GM12878 (cell line): ENCODE data around the gene RETREG2. TPM values are rescaled to one million over a fixed set of nuclear protein-coding genes. Genes with fewer than 3 reads are reported as not detected.
A peak's percentile ranks its signal among the peaks of the same experiment; 100 is the strongest.

Source experiments
- ASH2L ChIP-seq: fragments of 300-600, 200-600 bp; sonication (generic); IDR thresholded peaks from 2 replicates; pipeline ENCODE4 v1.6.1; 2017; ENCODE audit warnings: low read depth, mild to moderate bottlenecking, borderline replicate concordance
- BMI1 ChIP-seq: fragments of 450-650 bp; IDR thresholded peaks from 2 replicates; pipeline ENCODE4 v1.6.1; 2016; ENCODE audit warnings: mild to moderate bottlenecking, moderate library complexity, borderline replicate concordance
- CEBPB ChIP-seq, 2 experiments: fragments of 150-350 bp in 1 of 2; IDR thresholded peaks; 2 replicates each; pipeline ENCODE4 v1.6.1; 2012 to 2014; ENCODE audit warnings: low read depth in 2 of 2, low read length in 2 of 2, borderline replicate concordance in 1 of 2, inconsistent platforms in 1 of 2
- CHD2 ChIP-seq: IDR thresholded peaks from 2 replicates; pipeline ENCODE4 v1.6.1; 2011; ENCODE audit warnings: low read depth, low read length, improper control_type of control experiment, borderline replicate concordance
- CREB1 ChIP-seq: IDR thresholded peaks from 2 replicates; pipeline ENCODE4 v1.6.1; 2012; ENCODE audit warnings: low read depth, mild to moderate bottlenecking, inconsistent platforms
- ETV6 ChIP-seq, 2 experiments: fragments of 450-650 bp in 1 of 2; IDR thresholded peaks in 1 of 2; conservative IDR thresholded peaks in 1 of 2; 2 replicates each; pipeline ENCODE4 v1.6.1; 2014; ENCODE audit warnings: antibody characterized with exemption in 1 of 2, borderline replicate concordance in 1 of 2, low read depth in 1 of 2, mild to moderate bottlenecking in 1 of 2, moderate library complexity in 1 of 2
- GABPA ChIP-seq: IDR thresholded peaks from 2 replicates; pipeline ENCODE4 v1.6.1; 2014; ENCODE audit warnings: antibody characterized with exemption, low read depth, mild to moderate bottlenecking, inconsistent platforms
- HDAC6 ChIP-seq: fragments of 200-600 bp; sonication (generic); IDR thresholded peaks from one replicate; pipeline ENCODE4 v1.8.0; 2017; ENCODE audit warnings: antibody characterized with exemption; ENCODE audit not compliant: unreplicated experiment
- JUNB ChIP-seq: IDR thresholded peaks from 2 replicates; pipeline ENCODE4 v1.6.1; 2016; ENCODE audit warnings: antibody characterized with exemption, mild to moderate bottlenecking
- JUND ChIP-seq: IDR thresholded peaks from 2 replicates; pipeline ENCODE4 v1.6.1; 2012; ENCODE audit warnings: low read depth, mild to moderate bottlenecking, low read length, improper control_type of control experiment, moderate library complexity
- MEF2A ChIP-seq: IDR thresholded peaks from 2 replicates; pipeline ENCODE4 v1.6.1; 2011; ENCODE audit warnings: low read depth, mild to moderate bottlenecking, low read length, moderate library complexity; ENCODE audit not compliant: insufficient read depth
- MTA2 ChIP-seq: fragments of 450-650 bp; IDR thresholded peaks from 2 replicates; pipeline ENCODE4 v1.6.1; 2016; ENCODE audit warnings: low read depth, mild to moderate bottlenecking, moderate library complexity
- MXI1 ChIP-seq: fragments of 150-350 bp; IDR thresholded peaks from 2 replicates; pipeline ENCODE4 v1.6.1; 2011; ENCODE audit warnings: low read depth, mild to moderate bottlenecking, inconsistent platforms, low read length, improper control_type of control experiment
- PAX5 ChIP-seq: IDR thresholded peaks from 2 replicates; pipeline ENCODE4 v1.6.1; 2011; ENCODE audit warnings: low read depth, low read length, borderline replicate concordance
- PML ChIP-seq: IDR thresholded peaks from 2 replicates; pipeline ENCODE4 v1.6.1; 2012; ENCODE audit warnings: low read length, inconsistent platforms
- RFX5 ChIP-seq: IDR thresholded peaks from 2 replicates; pipeline ENCODE4 v1.6.1; 2011; ENCODE audit warnings: low read depth, low read length, improper control_type of control experiment
- SMAD5 ChIP-seq: IDR thresholded peaks from 2 replicates; pipeline ENCODE4 v1.6.1; 2016; ENCODE audit warnings: antibody characterized with exemption, low read depth
- SMC3 ChIP-seq: IDR thresholded peaks from 2 replicates; pipeline ENCODE4 v1.6.1; 2011; ENCODE audit warnings: low read length, improper control_type of control experiment, borderline replicate concordance
- STAT1 ChIP-seq: fragments of 450-650 bp; conservative IDR thresholded peaks from 2 replicates; pipeline ENCODE4 v1.6.1; 2014; ENCODE audit warnings: antibody characterized with exemption, mild to moderate bottlenecking
- TAF1 ChIP-seq: IDR thresholded peaks from 2 replicates; pipeline ENCODE4 v1.6.1; 2011; ENCODE audit warnings: mild to moderate bottlenecking, low read depth, low read length, borderline replicate concordance
- TBL1XR1 ChIP-seq: IDR thresholded peaks from 2 replicates; pipeline ENCODE4 v1.6.1; 2012; ENCODE audit warnings: low read depth, low read length, improper control_type of control experiment
- TCF7 ChIP-seq: IDR thresholded peaks from 2 replicates; pipeline ENCODE4 v1.6.1; 2014; ENCODE audit warnings: antibody characterized with exemption, borderline replicate concordance
- polyA plus RNA-seq, 11 experiments: library from polyadenylated mRNA; depleted of rRNA in 4 of 11; unstranded in 6 of 11; stranded (reverse) in 5 of 11; fragments of >200 nt; fragmentation: Nextera tagmentation in 4 of 11; fragmentation: Illumina TruSeq in 1 of 11; extraction: Ambion mirVana in 4 of 11; extraction: Trizol in 1 of 11; gene quantifications; 1 replicate in 1 of 11; 2 replicates in 10 of 11; pipeline versions ENCODE4 v1.2.1 to v1.2.3, GENCODE V29; 2011 to 2016; ENCODE audit warnings: inconsistent platforms in 2 of 11, missing spikeins in 2 of 11, low read depth in 1 of 11
- total RNA-seq, 4 experiments: library from RNA; depleted of rRNA in 3 of 4; stranded (reverse); fragments of >200 nt in 3 of 4; fragmentation: Illumina TruSeq in 1 of 4; extraction: Trizol in 1 of 4; gene quantifications; 2 replicates each; pipeline versions ENCODE4 v1.2.1 to v1.2.3, GENCODE V29; 2013 to 2021
- TF ChIP-seq, protein P1 (sequence below): IDR thresholded peaks from 2 replicates; pipeline ENCODE4 v1.6.1; 2011; ENCODE audit warnings: low read depth, low read length, improper control_type of control experiment, borderline replicate concordance
- TF ChIP-seq, protein P2 (sequence below): IDR thresholded peaks from 2 replicates; pipeline ENCODE4 v1.6.1; 2011; ENCODE audit warnings: borderline replicate concordance, low read depth, mild to moderate bottlenecking, moderate library complexity, mixed read lengths, low read length; ENCODE audit not compliant: insufficient read depth; ENCODE audit errors: extremely low read length
- TF ChIP-seq, protein P3 (sequence below): IDR thresholded peaks from 2 replicates; pipeline ENCODE4 v1.6.1; 2012; ENCODE audit warnings: low read depth, low read length, improper control_type of control experiment
- TF ChIP-seq, protein P4 (sequence below): fragments of 450-650 bp; IDR thresholded peaks from 2 replicates; pipeline ENCODE4 v1.6.1; 2017; ENCODE audit warnings: mild to moderate bottlenecking

The RETREG2 gene
- total and polyA plus RNA-seq, 10 of the 15 experiments (the other 5 are each of a cell fraction or from before 2014, with no cell fraction given), result 10.1 to 72.0 (median 28.3) TPM

DNA sequence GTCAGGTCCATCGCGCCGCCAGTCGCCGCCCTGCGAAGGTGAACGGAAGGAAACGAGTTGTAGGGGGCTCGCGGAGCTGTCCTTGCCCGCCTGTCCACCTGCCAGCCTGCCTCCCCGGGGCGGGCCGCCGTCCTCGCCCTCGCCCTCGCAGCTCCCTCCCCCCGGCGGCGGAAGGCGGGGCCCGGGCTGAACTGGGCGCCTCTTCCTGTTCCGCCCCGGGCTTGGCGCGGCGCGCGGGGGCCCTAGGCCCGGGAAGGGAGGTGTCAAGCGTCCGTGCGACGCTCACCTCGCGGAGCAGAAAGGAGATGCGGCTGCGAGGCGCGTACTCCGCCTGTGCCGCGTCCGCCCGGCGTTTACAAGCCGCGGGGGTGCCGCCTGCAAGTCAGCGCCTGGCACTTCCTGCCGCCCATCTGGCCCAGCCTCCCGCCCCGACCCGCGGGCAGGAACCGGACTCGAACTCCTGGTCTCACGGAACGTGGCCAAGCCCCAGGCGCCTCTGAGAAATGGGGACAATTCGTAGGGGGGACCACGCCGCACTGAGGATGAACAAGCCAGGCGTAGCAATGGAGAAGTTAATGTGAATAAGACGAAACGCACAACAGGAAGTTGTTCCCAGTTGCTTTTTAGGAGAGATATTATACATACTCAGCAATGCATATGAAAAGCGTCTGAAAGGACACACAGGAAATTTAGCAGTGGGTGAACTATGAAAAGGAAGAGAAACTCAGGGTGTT lies 1.1 kb upstream of the RETREG2 start, which contains the start of gene CNPPD1 (continued):
- TF ChIP-seq CEBPB (IDR thresholded peaks at IDR 0.05; ENCODE audit: borderline replicate concordance in 1 of 2, low read depth in 2 of 2, low read length in 2 of 2) (no peak), BMI1 (no peak), JUND (no peak), GABPA (peak; percentile 69), TCF7 (no peak), TAF1 (peak; percentile 81), MXI1 (peak; percentile 63), JUNB (no peak), STAT1 (no peak), MEF2A (no peak), SMAD5 (peak; percentile 85; the same call in 1 of the 2 replicates), ETV6 (conservative IDR thresholded peaks at IDR 0.05 in 1 of 2, IDR thresholded peaks at IDR 0.05 in 1 of 2; ENCODE audit: borderline replicate concordance in 1 of 2, low read depth in 1 of 2) (peak in 1 of 2 experiments; percentile 18; a peak in 1 of 4 replicates), HDAC6 (no peak), TBL1XR1 (no peak), PML (0 out of 2 replicates have a peak, but pooled peaks have one; percentile 43), RFX5 (no peak), SMC3 (no peak), ASH2L (no peak), PAX5 (0 out of 2 replicates have a peak, but pooled peaks have one; percentile 7), CHD2 (0 out of 2 replicates have a peak, but pooled peaks have one; percentile 36), MTA2 (no peak), CREB1 (peak; percentile 58; the same call in 1 of the 2 replicates)
- TF ChIP-seq, protein P1, sequence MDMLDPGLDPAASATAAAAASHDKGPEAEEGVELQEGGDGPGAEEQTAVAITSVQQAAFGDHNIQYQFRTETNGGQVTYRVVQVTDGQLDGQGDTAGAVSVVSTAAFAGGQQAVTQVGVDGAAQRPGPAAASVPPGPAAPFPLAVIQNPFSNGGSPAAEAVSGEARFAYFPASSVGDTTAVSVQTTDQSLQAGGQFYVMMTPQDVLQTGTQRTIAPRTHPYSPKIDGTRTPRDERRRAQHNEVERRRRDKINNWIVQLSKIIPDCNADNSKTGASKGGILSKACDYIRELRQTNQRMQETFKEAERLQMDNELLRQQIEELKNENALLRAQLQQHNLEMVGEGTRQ, result no peak
- TF ChIP-seq, protein P2, sequence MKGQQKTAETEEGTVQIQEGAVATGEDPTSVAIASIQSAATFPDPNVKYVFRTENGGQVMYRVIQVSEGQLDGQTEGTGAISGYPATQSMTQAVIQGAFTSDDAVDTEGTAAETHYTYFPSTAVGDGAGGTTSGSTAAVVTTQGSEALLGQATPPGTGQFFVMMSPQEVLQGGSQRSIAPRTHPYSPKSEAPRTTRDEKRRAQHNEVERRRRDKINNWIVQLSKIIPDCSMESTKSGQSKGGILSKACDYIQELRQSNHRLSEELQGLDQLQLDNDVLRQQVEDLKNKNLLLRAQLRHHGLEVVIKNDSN, result no peak
- TF ChIP-seq, protein P3, sequence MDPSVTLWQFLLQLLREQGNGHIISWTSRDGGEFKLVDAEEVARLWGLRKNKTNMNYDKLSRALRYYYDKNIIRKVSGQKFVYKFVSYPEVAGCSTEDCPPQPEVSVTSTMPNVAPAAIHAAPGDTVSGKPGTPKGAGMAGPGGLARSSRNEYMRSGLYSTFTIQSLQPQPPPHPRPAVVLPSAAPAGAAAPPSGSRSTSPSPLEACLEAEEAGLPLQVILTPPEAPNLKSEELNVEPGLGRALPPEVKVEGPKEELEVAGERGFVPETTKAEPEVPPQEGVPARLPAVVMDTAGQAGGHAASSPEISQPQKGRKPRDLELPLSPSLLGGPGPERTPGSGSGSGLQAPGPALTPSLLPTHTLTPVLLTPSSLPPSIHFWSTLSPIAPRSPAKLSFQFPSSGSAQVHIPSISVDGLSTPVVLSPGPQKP, result no peak; the same call in 1 of the 2 replicates
- TF ChIP-seq, protein P4, sequence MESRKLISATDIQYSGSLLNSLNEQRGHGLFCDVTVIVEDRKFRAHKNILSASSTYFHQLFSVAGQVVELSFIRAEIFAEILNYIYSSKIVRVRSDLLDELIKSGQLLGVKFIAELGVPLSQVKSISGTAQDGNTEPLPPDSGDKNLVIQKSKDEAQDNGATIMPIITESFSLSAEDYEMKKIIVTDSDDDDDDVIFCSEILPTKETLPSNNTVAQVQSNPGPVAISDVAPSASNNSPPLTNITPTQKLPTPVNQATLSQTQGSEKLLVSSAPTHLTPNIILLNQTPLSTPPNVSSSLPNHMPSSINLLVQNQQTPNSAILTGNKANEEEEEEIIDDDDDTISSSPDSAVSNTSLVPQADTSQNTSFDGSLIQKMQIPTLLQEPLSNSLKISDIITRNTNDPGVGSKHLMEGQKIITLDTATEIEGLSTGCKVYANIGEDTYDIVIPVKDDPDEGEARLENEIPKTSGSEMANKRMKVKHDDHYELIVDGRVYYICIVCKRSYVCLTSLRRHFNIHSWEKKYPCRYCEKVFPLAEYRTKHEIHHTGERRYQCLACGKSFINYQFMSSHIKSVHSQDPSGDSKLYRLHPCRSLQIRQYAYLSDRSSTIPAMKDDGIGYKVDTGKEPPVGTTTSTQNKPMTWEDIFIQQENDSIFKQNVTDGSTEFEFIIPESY, result no peak
